HG03196 (cell line): ENCODE results near the gene RPL3.
"Not testable (repeated sequence)": the region's sequence is repeated elsewhere in the genome, so short reads cannot be mapped to it uniquely, and the experiment has no call there.

ENCODE experiments used
- ATAC-seq: cut with Tn5 transposase; IDR thresholded peaks from one replicate; pipeline ENCODE4 v1.9.1; 2021; ENCODE audit not compliant: unreplicated experiment

The RPL3 gene

GRCh38 chr22:39352306-39352891, 33.0 kb upstream of the RPL3 start:
- ATAC-seq: no peak

- no peak for ATAC-seq
Observed at GRCh38 chr22:39351689-39352214, 32.3 kb upstream of the RPL3 start.

- ATAC-seq: no peak
Observed at GRCh38 chr22:39350757-39351688, 31.6 kb upstream of the RPL3 start.

- ATAC-seq: no peak
Observed at GRCh38 chr22:39349967-39350726, 30.7 kb upstream of the RPL3 start, which contains the start of gene SYNGR1. TSS of gene SYNGR1 (plus strand) at chr22:39349991. CDS start at chr22:39350011, 20 bp downstream.

GRCh38 chr22:39349506-39349966, 30.1 kb upstream of the RPL3 start:
- ATAC-seq: no peak

GRCh38 chr22:39348909-39349505, 29.6 kb upstream of the RPL3 start:
- ATAC-seq: no peak

- ATAC-seq: no peak
Observed at GRCh38 chr22:39345231-39345630, 25.8 kb upstream of the RPL3 start.

GRCh38 chr22:39344046-39344390, 24.6 kb upstream of the RPL3 start:
- no peak for ATAC-seq

- no peak for ATAC-seq
Observed at GRCh38 chr22:39343259-39344045, 24.0 kb upstream of the RPL3 start.

GRCh38 chr22:39341179-39341578, 21.8 kb upstream of the RPL3 start:
- no peak for ATAC-seq

GRCh38 chr22:39339775-39340174, 20.4 kb upstream of the RPL3 start:
- ATAC-seq: not testable (repeated sequence)

GRCh38 chr22:39336411-39336810, 17.0 kb upstream of the RPL3 start:
- ATAC-seq: no peak

GRCh38 chr22:39332441-39333064, 13.1 kb upstream of the RPL3 start:
- no peak for ATAC-seq

GRCh38 chr22:39330553-39330952, 11.1 kb upstream of the RPL3 start:
- not testable (repeated sequence) for ATAC-seq

GRCh38 chr22:39327995-39328754, 8.8 kb upstream of the RPL3 start:
- ATAC-seq: no peak

GRCh38 chr22:39325392-39325932, 6.0 kb upstream of the RPL3 start:
- ATAC-seq: no peak

GRCh38 chr22:39320616-39321029, 1.2 kb upstream of the RPL3 start:
- ATAC-seq: not testable (repeated sequence)

GRCh38 chr22:39318507-39319283, 728 bp downstream of the RPL3 start:
- peak; percentile 13 for ATAC-seq
